Liver (tissue), 3 donors: ENCODE results near the gene SRGAP1.

Source experiments
- ATF3 ChIP-seq: IDR thresholded peaks from 2 replicates; pipeline ENCODE4 v1.6.1; 2016; ENCODE audit warnings: antibody characterized with exemption
- CTCF ChIP-seq: fragments of 150-350 bp; IDR thresholded peaks from 2 replicates; pipeline ENCODE4 v1.5.1; 2017; ENCODE audit warnings: improper control_type of control experiment, low read depth, low read length; ENCODE audit not compliant: missing input control
- EGR1 ChIP-seq, 2 donors: IDR thresholded peaks; 2 replicates each; pipeline ENCODE4 v1.6.1; 2016 to 2018; ENCODE audit warnings: antibody characterized with exemption in 2 of 2, low read depth in 2 of 2
- FOXA1 ChIP-seq: IDR thresholded peaks from 2 replicates; pipeline ENCODE4 v1.6.1; 2016; ENCODE audit warnings: antibody characterized with exemption
- GABPA ChIP-seq, 2 donors: IDR thresholded peaks in 1 of 2; conservative IDR thresholded peaks in 1 of 2; 2 replicates each; pipeline ENCODE4 v1.6.1; 2016; ENCODE audit warnings: antibody characterized with exemption in 2 of 2, mild to moderate bottlenecking in 1 of 2, moderate library complexity in 1 of 2
- JUND ChIP-seq, 2 donors: IDR thresholded peaks; 2 replicates each; pipeline ENCODE4 v1.6.1; 2016; ENCODE audit warnings: antibody characterized with exemption in 2 of 2
- MAX ChIP-seq: IDR thresholded peaks from 2 replicates; pipeline ENCODE4 v1.6.1; 2016; ENCODE audit warnings: antibody characterized with exemption
- RAD21 ChIP-seq, 2 donors: IDR thresholded peaks; 2 replicates each; pipeline ENCODE4 v1.6.1; 2016; ENCODE audit warnings: antibody characterized with exemption in 2 of 2, mild to moderate bottlenecking in 2 of 2
- RXRA ChIP-seq, 2 donors: IDR thresholded peaks; 2 replicates each; pipeline ENCODE4 v1.6.1; 2017 to 2018; ENCODE audit warnings: antibody characterized with exemption in 2 of 2, mild to moderate bottlenecking in 1 of 2
- SP1 ChIP-seq: IDR thresholded peaks from 2 replicates; pipeline ENCODE4 v1.6.1; 2018; ENCODE audit warnings: antibody characterized with exemption, mild to moderate bottlenecking
- TAF1 ChIP-seq: conservative IDR thresholded peaks from 2 replicates; pipeline ENCODE4 v1.6.1; 2016; ENCODE audit warnings: antibody characterized with exemption, mild to moderate bottlenecking
- YY1 ChIP-seq: IDR thresholded peaks from 2 replicates; pipeline ENCODE4 v1.6.1; 2016; ENCODE audit warnings: antibody characterized with exemption, mild to moderate bottlenecking
- ZBTB33 ChIP-seq: IDR thresholded peaks from 2 replicates; pipeline ENCODE4 v1.6.1; 2016; ENCODE audit warnings: antibody characterized with exemption
- TF ChIP-seq, protein P1 (sequence below): IDR thresholded peaks from 2 replicates; pipeline ENCODE4 v1.6.1; 2016; ENCODE audit warnings: antibody characterized with exemption, mild to moderate bottlenecking
- donor health status: healthy.
- donor health status: healthy.

DNA sequence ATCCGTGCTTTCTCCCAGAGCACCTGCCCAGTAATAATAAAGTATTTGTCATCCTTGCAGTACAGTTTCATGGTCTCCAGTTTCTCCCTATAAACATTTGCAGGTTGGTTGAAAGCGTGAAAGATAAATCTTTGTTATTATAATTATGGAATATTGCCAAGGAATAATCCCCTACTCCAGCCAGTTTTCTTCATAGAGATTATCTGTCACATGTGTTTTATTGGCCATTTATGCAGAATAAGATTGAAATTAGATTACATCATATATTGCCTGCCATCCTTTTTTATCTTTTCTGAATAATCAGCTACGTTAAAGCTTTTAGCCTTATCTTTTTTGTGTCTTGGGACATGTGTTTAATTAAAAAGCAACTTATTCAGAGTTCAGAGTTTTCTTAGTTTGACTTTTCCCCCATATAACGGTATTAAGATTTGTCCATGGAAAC lies 209.6 kb downstream of the SRGAP1 start:
- TF ChIP-seq CTCF = no peak
- TF ChIP-seq SP1 = no peak
- no peak for TF ChIP-seq ATF3
- TF ChIP-seq, protein P1, sequence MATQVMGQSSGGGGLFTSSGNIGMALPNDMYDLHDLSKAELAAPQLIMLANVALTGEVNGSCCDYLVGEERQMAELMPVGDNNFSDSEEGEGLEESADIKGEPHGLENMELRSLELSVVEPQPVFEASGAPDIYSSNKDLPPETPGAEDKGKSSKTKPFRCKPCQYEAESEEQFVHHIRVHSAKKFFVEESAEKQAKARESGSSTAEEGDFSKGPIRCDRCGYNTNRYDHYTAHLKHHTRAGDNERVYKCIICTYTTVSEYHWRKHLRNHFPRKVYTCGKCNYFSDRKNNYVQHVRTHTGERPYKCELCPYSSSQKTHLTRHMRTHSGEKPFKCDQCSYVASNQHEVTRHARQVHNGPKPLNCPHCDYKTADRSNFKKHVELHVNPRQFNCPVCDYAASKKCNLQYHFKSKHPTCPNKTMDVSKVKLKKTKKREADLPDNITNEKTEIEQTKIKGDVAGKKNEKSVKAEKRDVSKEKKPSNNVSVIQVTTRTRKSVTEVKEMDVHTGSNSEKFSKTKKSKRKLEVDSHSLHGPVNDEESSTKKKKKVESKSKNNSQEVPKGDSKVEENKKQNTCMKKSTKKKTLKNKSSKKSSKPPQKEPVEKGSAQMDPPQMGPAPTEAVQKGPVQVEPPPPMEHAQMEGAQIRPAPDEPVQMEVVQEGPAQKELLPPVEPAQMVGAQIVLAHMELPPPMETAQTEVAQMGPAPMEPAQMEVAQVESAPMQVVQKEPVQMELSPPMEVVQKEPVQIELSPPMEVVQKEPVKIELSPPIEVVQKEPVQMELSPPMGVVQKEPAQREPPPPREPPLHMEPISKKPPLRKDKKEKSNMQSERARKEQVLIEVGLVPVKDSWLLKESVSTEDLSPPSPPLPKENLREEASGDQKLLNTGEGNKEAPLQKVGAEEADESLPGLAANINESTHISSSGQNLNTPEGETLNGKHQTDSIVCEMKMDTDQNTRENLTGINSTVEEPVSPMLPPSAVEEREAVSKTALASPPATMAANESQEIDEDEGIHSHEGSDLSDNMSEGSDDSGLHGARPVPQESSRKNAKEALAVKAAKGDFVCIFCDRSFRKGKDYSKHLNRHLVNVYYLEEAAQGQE = no peak
- no peak for TF ChIP-seq GABPA (IDR thresholded peaks at IDR 0.05 in 1 of 2, conservative IDR thresholded peaks at IDR 0.05 in 1 of 2)
- TF ChIP-seq MAX = no peak
- TF ChIP-seq TAF1 = no peak
- no peak for TF ChIP-seq JUND (IDR thresholded peaks at IDR 0.05)
- no peak for TF ChIP-seq RAD21 (IDR thresholded peaks at IDR 0.05)
- TF ChIP-seq YY1 = no peak
- TF ChIP-seq EGR1 (IDR thresholded peaks at IDR 0.05; ENCODE audit: low read depth in 2 of 2) = no peak
- TF ChIP-seq FOXA1 = no peak
- TF ChIP-seq ZBTB33 = no peak
- TF ChIP-seq RXRA (IDR thresholded peaks at IDR 0.05) = no peak
